Measurements from ENCODE around the gene MTRR. TPM values are rescaled to one million over a fixed set of nuclear protein-coding genes. Genes with fewer than 3 reads are reported as not detected.

Gene MTRR
- total and polyA plus RNA-seq, 2 of the 8 experiments (the other 6 are each of a cell fraction or from before 2014, with no cell fraction given), result 36.4 to 53.8 TPM

DNA sequence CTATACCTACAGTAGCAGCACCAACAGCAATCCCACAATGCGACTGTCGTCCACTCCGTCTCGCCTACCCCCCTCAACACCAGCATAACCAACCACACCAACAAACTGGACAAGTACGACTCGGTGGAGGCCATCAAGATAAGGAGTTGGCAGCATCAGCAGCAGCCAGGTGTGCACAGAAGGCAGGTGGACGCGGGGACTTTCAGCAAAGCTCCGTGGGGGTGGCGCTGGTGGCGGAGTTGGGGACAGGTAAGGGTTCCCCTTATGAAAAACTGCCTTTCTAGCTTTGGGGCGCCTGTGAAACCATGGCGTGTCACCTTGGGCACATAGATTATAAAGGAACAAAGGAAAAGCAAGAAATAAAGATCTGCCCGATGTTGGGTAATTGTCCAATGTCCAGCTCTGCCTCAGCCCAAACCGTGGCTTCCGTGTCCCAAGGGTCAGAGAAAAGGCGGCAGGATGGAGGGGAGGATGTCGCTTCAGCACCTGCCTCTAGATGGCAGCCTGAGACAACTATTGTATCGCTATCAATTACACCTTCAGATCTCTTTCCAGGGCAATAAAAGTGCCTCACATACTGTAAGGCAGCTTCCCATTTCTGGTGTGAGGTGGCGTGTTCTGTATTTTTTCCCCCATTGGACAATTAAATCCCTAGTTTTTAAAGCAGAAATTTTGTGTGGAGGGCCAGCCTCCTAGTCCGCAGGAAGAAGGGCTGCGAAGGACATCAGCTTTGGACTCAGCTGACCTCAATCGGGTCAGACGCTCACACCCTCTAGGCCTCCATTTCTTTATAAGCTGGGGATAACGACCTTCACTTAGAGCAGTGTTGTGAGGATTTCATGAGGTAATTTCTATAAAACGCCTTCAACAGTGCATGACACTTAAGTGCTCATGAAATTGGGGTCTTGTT is 58.8 kb downstream of the MTRR start:
- no peak overlapping the region for H3K23ac ChIP-seq (ENCODE audit: insufficient read length)
- H4K91ac ChIP-seq (replicated peaks; ENCODE audit: insufficient read length, low read length), result no peak overlapping the region
- no peak overlapping the region for H3K18ac ChIP-seq (ENCODE audit: extremely low read depth, low read length)
- H3K4ac ChIP-seq (replicated peaks; ENCODE audit: insufficient read length, low read depth, low read length), result no peak overlapping the region
- no peaks in the 10 kb centered on the region for H3K36me3 ChIP-seq (ENCODE audit: control insufficient read depth in 2 of 4, insufficient read depth in 4 of 4, low read length in 3 of 4)
- no peaks in the 10 kb centered on the region for H4K20me1 ChIP-seq (replicated peaks in 1 of 2; ENCODE audit: control insufficient read depth in 1 of 2, insufficient read depth in 2 of 2, low read length in 2 of 2)
- H2AK5ac ChIP-seq (ENCODE audit: low read depth, low read length), result no peak overlapping the region
- H2BK5ac ChIP-seq (ENCODE audit: low read depth, low read length), result no peak overlapping the region
- DNase-seq (ENCODE audit: low read depth in 1 of 2, low spot score in 2 of 2) (peak; percentile 47 to 76), FAIRE-seq (peak; percentile 94)
- H3K4me2 ChIP-seq (ENCODE audit: insufficient read depth in 1 of 2, low read depth in 2 of 2, low read length in 2 of 2), result no peak overlapping the region
- ChIA-PET POLR2A (ENCODE audit: partially characterized antibody) (no interaction called here), CTCF (ENCODE audit: partially characterized antibody) (interaction anchor here (0.5 to 3.9 kb wide), 76 partner anchors 8 to 1277 kb away, joined by 3 to 27 read pairs (median 4); no protein-coding TSS in a partner anchor)
- H4K5ac ChIP-seq (ENCODE audit: insufficient read length, low read depth, low read length), result no peak overlapping the region
- no peaks in the 10 kb centered on the region for H3K79me1 ChIP-seq (ENCODE audit: low read depth, low read length)
- H3K14ac ChIP-seq (ENCODE audit: insufficient read length), result no peak overlapping the region
- H2AFZ ChIP-seq (ENCODE audit: low read length), result peak overlapping the region; percentile 69
- H2BK15ac ChIP-seq (ENCODE audit: low read length), result no peak overlapping the region
- H3K4me3 ChIP-seq (ENCODE audit: extremely low read depth in 1 of 4, insufficient read depth in 2 of 4, low read depth in 3 of 4, low read length in 4 of 4), result no peak overlapping the region
- peaks cover 0 to 2% (median 0%) of the 10 kb centered on the region in 4 experiments; a peak in 1 of 7 replicates for H3K27me3 ChIP-seq (replicated peaks in 1 of 4; ENCODE audit: control insufficient read depth in 3 of 4, extremely low read depth in 1 of 4, insufficient read depth in 3 of 4, low read length in 3 of 4)
- H3K23me2 ChIP-seq (ENCODE audit: low read depth, low read length), result no peaks in the 10 kb centered on the region
- H2BK20ac ChIP-seq (ENCODE audit: low read length), result no peak overlapping the region
- no peak overlapping the region for H2BK12ac ChIP-seq (ENCODE audit: low read depth, low read length)
- no peak overlapping the region for H2BK120ac ChIP-seq (replicated peaks; ENCODE audit: low read depth, low read length)
- H3K9ac ChIP-seq (replicated peaks in 1 of 4; ENCODE audit: extremely low read depth in 1 of 4, low read depth in 3 of 4, low read length in 3 of 4), result no peak overlapping the region
- H3K56ac ChIP-seq (replicated peaks; ENCODE audit: insufficient read length, low read depth, low read length), result no peak overlapping the region
- 66% methylated on average over 26 of the region's 26 CpGs; no CpG with 5 or more reads in 1 of the 2 experiments for WGBS, 2 experiments (ENCODE audit: extremely low coverage in 1 of 2, insufficient coverage in 1 of 2, insufficient read length in 1 of 2, insufficient replicate concordance in 2 of 2, low coverage in 1 of 2, low lambda C conversion rate in 2 of 2, missing lambda C conversion rate in 1 of 2)
- H4K8ac ChIP-seq (ENCODE audit: extremely low read depth, insufficient read depth, low read length), result no peak overlapping the region; the same call in none of the 2 replicates
- no peaks in the 10 kb centered on the region for H3K4me1 ChIP-seq (replicated peaks in 1 of 4; ENCODE audit: control insufficient read depth in 3 of 4, insufficient read depth in 4 of 4, low read length in 3 of 4)
- no peaks in the 10 kb centered on the region for H3K79me2 ChIP-seq (ENCODE audit: control insufficient read depth in 1 of 2, insufficient read depth in 2 of 2, low read length in 2 of 2)
- TF ChIP-seq RAD21 (IDR thresholded peaks at IDR 0.05 in 1 of 2, conservative IDR thresholded peaks at IDR 0.05 in 1 of 2; ENCODE audit: low read depth in 2 of 2, low read length in 2 of 2) (peak; percentile 98), POU5F1 (IDR thresholded peaks at IDR 0.05; ENCODE audit: low read depth, low read length) (no peak), SP1 (IDR thresholded peaks at IDR 0.05; ENCODE audit: low read depth, low read length) (no peak), JUND (IDR thresholded peaks at IDR 0.05; ENCODE audit: low read length) (0 out of 2 replicates have a peak, but pooled peaks have one; percentile 27)
- TF ChIP-seq, protein P1, sequence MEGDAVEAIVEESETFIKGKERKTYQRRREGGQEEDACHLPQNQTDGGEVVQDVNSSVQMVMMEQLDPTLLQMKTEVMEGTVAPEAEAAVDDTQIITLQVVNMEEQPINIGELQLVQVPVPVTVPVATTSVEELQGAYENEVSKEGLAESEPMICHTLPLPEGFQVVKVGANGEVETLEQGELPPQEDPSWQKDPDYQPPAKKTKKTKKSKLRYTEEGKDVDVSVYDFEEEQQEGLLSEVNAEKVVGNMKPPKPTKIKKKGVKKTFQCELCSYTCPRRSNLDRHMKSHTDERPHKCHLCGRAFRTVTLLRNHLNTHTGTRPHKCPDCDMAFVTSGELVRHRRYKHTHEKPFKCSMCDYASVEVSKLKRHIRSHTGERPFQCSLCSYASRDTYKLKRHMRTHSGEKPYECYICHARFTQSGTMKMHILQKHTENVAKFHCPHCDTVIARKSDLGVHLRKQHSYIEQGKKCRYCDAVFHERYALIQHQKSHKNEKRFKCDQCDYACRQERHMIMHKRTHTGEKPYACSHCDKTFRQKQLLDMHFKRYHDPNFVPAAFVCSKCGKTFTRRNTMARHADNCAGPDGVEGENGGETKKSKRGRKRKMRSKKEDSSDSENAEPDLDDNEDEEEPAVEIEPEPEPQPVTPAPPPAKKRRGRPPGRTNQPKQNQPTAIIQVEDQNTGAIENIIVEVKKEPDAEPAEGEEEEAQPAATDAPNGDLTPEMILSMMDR (IDR thresholded peaks at IDR 0.05; ENCODE audit: control extremely low read depth in 1 of 3, insufficient read depth in 1 of 3, low read depth in 1 of 3, low read length in 3 of 3), result peak; percentile 73 to 96 (median 82)
- no peak overlapping the region for H3K27ac ChIP-seq (ENCODE audit: low read depth, low read length)
- peaks cover 0 to 3% of the 10 kb centered on the region in 2 experiments; a peak in 2 of 4 replicates for H3K9me3 ChIP-seq (ENCODE audit: insufficient read depth in 2 of 2, low read depth in 1 of 2, low read length in 1 of 2)

All from H1 (cell line).